GM23248 (cell line): ENCODE measurements around the gene ARFGEF2. TPM values are rescaled to one million over a fixed set of nuclear protein-coding genes. Genes with fewer than 3 reads are reported as not detected.
"Not testable (repeated sequence)": the region's sequence is repeated elsewhere in the genome, so short reads cannot be mapped to it uniquely, and the experiment has no call there.

Source experiments
- DNase-seq: peaks from one replicate; pipeline ENCODE4 v3.0.0-alpha.2; 2015
- H2AFZ ChIP-seq: fragments of 200-600 bp; sonication (generic); 2 replicates; pipeline ENCODE4 v1.6.1; 2016; ENCODE audit warnings: antibody characterized with exemption
- H3F3A ChIP-seq: fragments of 200-600 bp; sonication (generic); 2 replicates; pipeline ENCODE4 v1.6.1; 2016; ENCODE audit warnings: mild to moderate bottlenecking, antibody characterized with exemption, mixed run types; ENCODE audit not compliant: insufficient read depth
- H3K27ac ChIP-seq: fragments of 200-600 bp; sonication (generic); 2 replicates; pipeline ENCODE4 v1.5.1; 2016; ENCODE audit warnings: mild to moderate bottlenecking
- H3K27me3 ChIP-seq: fragments of 200-600 bp; sonication (generic); replicated peaks from 2 replicates; pipeline ENCODE4 v1.6.1; 2016; ENCODE audit warnings: mild to moderate bottlenecking; ENCODE audit not compliant: insufficient read depth
- H3K36me3 ChIP-seq: fragments of 200-600 bp; sonication (generic); 2 replicates; pipeline ENCODE4 v1.6.1; 2016; ENCODE audit warnings: low read depth, mild to moderate bottlenecking
- H3K4me1 ChIP-seq: fragments of 200-600 bp; sonication (generic); 2 replicates; pipeline ENCODE4 v1.6.1; 2016; ENCODE audit warnings: mild to moderate bottlenecking; ENCODE audit not compliant: insufficient read depth
- H3K4me2 ChIP-seq: fragments of 200-600 bp; sonication (generic); one replicate; pipeline ENCODE4 v1.6.1; 2016; ENCODE audit warnings: mild to moderate bottlenecking; ENCODE audit not compliant: unreplicated experiment
- H3K4me3 ChIP-seq: fragments of 200-600 bp; sonication (generic); 2 replicates; pipeline ENCODE4 v1.5.1; 2016; ENCODE audit warnings: mild to moderate bottlenecking
- H3K79me2 ChIP-seq: fragments of 200-600 bp; sonication (generic); 2 replicates; pipeline ENCODE4 v1.6.1; 2016; ENCODE audit warnings: mild to moderate bottlenecking; ENCODE audit not compliant: insufficient read depth
- H3K9ac ChIP-seq: fragments of 200-600 bp; sonication (generic); 2 replicates; pipeline ENCODE4 v1.6.1; 2016; ENCODE audit warnings: mild to moderate bottlenecking
- H3K9me2 ChIP-seq: fragments of 200-600 bp; sonication (generic); 2 replicates; pipeline ENCODE4 v1.6.1; 2016; ENCODE audit warnings: mixed run types, mild to moderate bottlenecking, moderate library complexity; ENCODE audit not compliant: insufficient read depth
- H3K9me3 ChIP-seq: fragments of 200-600 bp; sonication (generic); one replicate; pipeline ENCODE4 v1.6.1; 2017; ENCODE audit warnings: low read depth
- H4K20me1 ChIP-seq: fragments of 200-600 bp; sonication (generic); 2 replicates; pipeline ENCODE4 v1.6.0; 2016; ENCODE audit not compliant: insufficient read depth
- EZH2 ChIP-seq: fragments of 200-600 bp; sonication (generic); IDR thresholded peaks from 2 replicates; pipeline ENCODE4 v1.6.1; 2018; ENCODE audit warnings: antibody characterized with exemption, mild to moderate bottlenecking; ENCODE audit not compliant: insufficient read depth, poor library complexity, severe bottlenecking
- EZH2phosphoT487 ChIP-seq: fragments of 200-600 bp; sonication (generic); IDR thresholded peaks from 2 replicates; pipeline ENCODE4 v1.6.1; 2018; ENCODE audit warnings: antibody characterized with exemption, moderate library complexity, mild to moderate bottlenecking, low read depth; ENCODE audit not compliant: insufficient read depth
- WGBS, 2 experiments: methylation state at CpG; one replicate each; pipeline ENCODE4 v1.1.6; 2015 to 2017; ENCODE audit warnings: low lambda C conversion rate in 2 of 2, low coverage in 1 of 2; ENCODE audit errors: missing lambda C conversion rate in 2 of 2; 5-methylcytosine and 5-hydroxymethylcytosine counted together
- in situ Hi-C: fragments of 300-500 bp; cut with MboI; formaldehyde crosslinking; loops from 2 replicates; pipeline ENCODE4 v1.15.0; 2020
- polyA plus RNA-seq: library from polyadenylated mRNA; unstranded; fragments of >200 nt; fragmentation: Nextera tagmentation; extraction: Ambion mirVana; gene quantifications from 2 replicates; pipeline ENCODE4 v1.2.1, GENCODE V29; 2016
- total RNA-seq: library from RNA; depleted of rRNA; stranded (reverse); fragments of >200 nt; shearing (Covaris generic); gene quantifications from 2 replicates; pipeline ENCODE4 v1.2.3, GENCODE V29; 2014

The ARFGEF2 gene
- total and polyA plus RNA-seq, 2 experiments from 2014 or later, result 7.0 to 30.6 TPM

DNA sequence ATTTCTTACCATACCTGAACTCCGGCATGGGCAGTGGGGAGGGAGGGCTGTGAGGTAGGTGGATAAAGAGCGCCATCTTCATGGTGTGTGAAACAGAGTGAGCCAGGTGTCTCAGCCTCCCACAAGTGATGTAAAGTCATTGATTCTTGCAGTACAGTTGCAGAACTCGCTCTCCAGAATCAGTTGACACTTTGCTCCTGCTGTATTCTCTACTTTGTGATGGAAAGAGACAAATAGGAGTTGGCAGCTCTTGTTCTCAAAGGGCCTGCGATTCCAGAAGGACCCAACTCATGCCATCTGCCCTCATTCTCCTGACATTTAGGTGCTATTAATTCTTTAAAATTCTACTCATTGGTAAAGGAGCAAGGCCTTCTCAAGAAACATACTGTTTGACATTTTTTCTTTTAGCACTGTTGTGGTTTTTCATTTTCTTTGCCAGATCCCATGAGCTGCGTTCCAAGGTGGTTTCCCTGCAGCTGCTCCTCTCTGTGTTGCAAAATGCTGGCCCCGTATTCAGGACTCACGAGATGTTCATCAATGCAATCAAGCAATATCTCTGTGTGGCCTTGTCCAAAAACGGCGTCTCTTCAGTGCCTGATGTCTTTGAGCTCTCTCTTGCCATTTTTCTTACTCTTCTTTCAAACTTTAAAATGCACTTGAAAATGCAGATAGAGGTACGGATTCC is 49.3 kb downstream of the ARFGEF2 start:
- TF ChIP-seq EZH2phosphoT487, result no peak
- TF ChIP-seq EZH2, result no peak
- no peak overlapping the region for H2AFZ ChIP-seq
- H3K9me3 ChIP-seq, result no peaks in the 10 kb centered on the region
- no peak overlapping the region for H3K27ac ChIP-seq
- H3K9ac ChIP-seq, result no peak overlapping the region
- in situ Hi-C loops, result no loop called here
- no peak overlapping the region for H3K4me2 ChIP-seq
- H3K36me3 ChIP-seq, result peaks cover 54% of the 10 kb centered on the region
- H3K27me3 ChIP-seq, result no peaks in the 10 kb centered on the region
- no peak overlapping the region for H3K4me3 ChIP-seq
- no peaks in the 10 kb centered on the region for H3K79me2 ChIP-seq
- H4K20me1 ChIP-seq, result peaks cover 4% of the 10 kb centered on the region; the same call in 1 of the 2 replicates
- no peaks in the 10 kb centered on the region for H3K9me2 ChIP-seq
- no peak for DNase-seq
- peaks cover 3% of the 10 kb centered on the region; the same call in 1 of the 2 replicates for H3F3A ChIP-seq
- peaks cover 3% of the 10 kb centered on the region for H3K4me1 ChIP-seq
- 94% methylated on average over 10 of the region's 10 CpGs for WGBS, 2 experiments

GRCh38 chr20:48971956-48972355 is 50.4 kb downstream of the ARFGEF2 start:
- H3F3A ChIP-seq, result no peaks in the 10 kb centered on the region
- in situ Hi-C loops, result no loop called here
- no peaks in the 10 kb centered on the region for H3K4me1 ChIP-seq
- no peaks in the 10 kb centered on the region for H3K79me2 ChIP-seq
- no peak overlapping the region for H2AFZ ChIP-seq
- no peak for DNase-seq
- no peak overlapping the region for H3K27ac ChIP-seq
- WGBS, 2 experiments, result 85 to 91% methylated on average over 4 of the region's 4 CpGs
- peaks cover 54% of the 10 kb centered on the region for H3K36me3 ChIP-seq
- no peak overlapping the region for H3K9ac ChIP-seq
- peaks cover 4% of the 10 kb centered on the region; the same call in 1 of the 2 replicates for H4K20me1 ChIP-seq
- H3K9me2 ChIP-seq, result no peaks in the 10 kb centered on the region
- no peaks in the 10 kb centered on the region for H3K27me3 ChIP-seq
- H3K4me3 ChIP-seq, result no peak overlapping the region
- H3K4me2 ChIP-seq, result no peak overlapping the region
- no peaks in the 10 kb centered on the region for H3K9me3 ChIP-seq
- TF ChIP-seq EZH2, result no peak
- TF ChIP-seq EZH2phosphoT487, result no peak

DNA sequence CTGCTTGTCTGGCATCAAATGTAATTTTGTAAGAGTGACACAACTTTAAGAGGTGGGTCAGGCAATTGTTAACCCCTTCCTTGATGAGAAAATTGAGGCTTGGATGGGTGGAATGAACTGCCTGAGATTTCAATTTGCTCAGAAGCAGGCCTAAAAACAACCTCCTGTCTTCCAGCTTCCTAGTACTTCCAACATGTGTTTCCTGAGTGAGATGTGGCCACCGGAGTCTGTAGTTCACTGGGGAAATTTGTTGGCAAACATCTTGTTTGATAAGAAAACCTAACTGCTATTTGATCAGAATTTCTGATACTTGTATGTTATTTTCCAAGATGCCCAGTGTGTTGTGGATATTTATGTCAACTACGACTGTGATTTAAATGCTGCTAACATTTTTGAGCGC is 51.3 kb downstream of the ARFGEF2 start:
- no peak for TF ChIP-seq EZH2
- TF ChIP-seq EZH2phosphoT487, result no peak
- H3K36me3 ChIP-seq, result peaks cover 51% of the 10 kb centered on the region
- WGBS, 2 experiments, result 97 to 100% methylated on average over 3 of the region's 3 CpGs

GRCh38 chr20:48975955-48976354 is 54.4 kb downstream of the ARFGEF2 start:
- Histone ChIP-seq H3K9me2 (no peaks in the 10 kb centered on the region), H3K9ac (no peak overlapping the region), H3K4me1 (no peaks in the 10 kb centered on the region), H3K27me3 (no peaks in the 10 kb centered on the region), H3K9me3 (no peaks in the 10 kb centered on the region), H4K20me1 (peaks cover 4% of the 10 kb centered on the region; the same call in 1 of the 2 replicates), H3K4me3 (no peak overlapping the region), H3F3A (no peaks in the 10 kb centered on the region), H3K4me2 (no peak overlapping the region), H3K36me3 (peaks cover 37% of the 10 kb centered on the region), H3K79me2 (peaks cover 25% of the 10 kb centered on the region), H3K27ac (no peak overlapping the region), H2AFZ (no peak overlapping the region)
- in situ Hi-C loops, result no loop called here
- 76 to 78% methylated on average over 9 of the region's 9 CpGs for WGBS, 2 experiments
- no peak for DNase-seq
- TF ChIP-seq EZH2phosphoT487 (no peak), EZH2 (no peak)

More for the DNA sequence above, 51.3 kb downstream of the ARFGEF2 start:
- H3K4me1 ChIP-seq, result no peaks in the 10 kb centered on the region
- no peak overlapping the region for H3K27ac ChIP-seq
- H3K4me3 ChIP-seq, result no peak overlapping the region
- H2AFZ ChIP-seq, result no peak overlapping the region
- H3K9me2 ChIP-seq, result no peaks in the 10 kb centered on the region
- no peak overlapping the region for H3K4me2 ChIP-seq
- no peaks in the 10 kb centered on the region for H3K27me3 ChIP-seq
- in situ Hi-C loops, result no loop called here
- H3F3A ChIP-seq, result no peaks in the 10 kb centered on the region
- peaks cover 4% of the 10 kb centered on the region; the same call in 1 of the 2 replicates for H4K20me1 ChIP-seq
- no peaks in the 10 kb centered on the region for H3K79me2 ChIP-seq
- H3K9ac ChIP-seq, result no peak overlapping the region
- no peaks in the 10 kb centered on the region for H3K9me3 ChIP-seq
- DNase-seq, result no peak

- DNase-seq, H4K20me1 ChIP-seq, H3K4me2 ChIP-seq, in situ Hi-C loops, H3K4me3 ChIP-seq, H2AFZ ChIP-seq, H3K9me3 ChIP-seq, H3K9ac ChIP-seq, H3K27me3 ChIP-seq, H3K9me2 ChIP-seq, H3K27ac ChIP-seq: not testable (repeated sequence)
- Histone ChIP-seq H3F3A (peaks cover 12% of the 10 kb centered on the region), H3K36me3 (peaks cover 18% of the 10 kb centered on the region; the same call in 1 of the 2 replicates), H3K4me1 (peaks cover 10% of the 10 kb centered on the region), H3K79me2 (peaks cover 27% of the 10 kb centered on the region)
- WGBS, 2 experiments, result 95 to 100% methylated on average over 2 of the region's 2 CpGs
Observed at GRCh38 chr20:48979980-48980379, 58.5 kb downstream of the ARFGEF2 start.
